IPS-15b (cell line): ENCODE data around the gene ITSN2.

Experiments
- H3K27me3 ChIP-seq: one replicate; pipeline ENCODE4 v1.6.1; 2013; ENCODE audit warnings: low read length; ENCODE audit not compliant: control insufficient read depth, insufficient read depth
- H3K36me3 ChIP-seq: one replicate; pipeline ENCODE4 v1.6.1; 2013; ENCODE audit warnings: low read length; ENCODE audit not compliant: control insufficient read depth, insufficient read depth
- H3K4me1 ChIP-seq: one replicate; pipeline ENCODE4 v1.6.1; 2013; ENCODE audit warnings: mild to moderate bottlenecking, low read length; ENCODE audit not compliant: control insufficient read depth, insufficient read depth
- H3K4me3 ChIP-seq: one replicate; pipeline ENCODE4 v1.5.1; 2013; ENCODE audit warnings: low read depth, low read length
- H3K9ac ChIP-seq: one replicate; pipeline ENCODE4 v1.6.1; 2013; ENCODE audit warnings: low read depth, mild to moderate bottlenecking, low read length
- H3K9me3 ChIP-seq: one replicate; pipeline ENCODE4 v1.6.1; 2013; ENCODE audit warnings: mild to moderate bottlenecking, low read length; ENCODE audit not compliant: control insufficient read depth, insufficient read depth

The ITSN2 gene

GRCh38 chr2:24158131-24158530 is 202.2 kb downstream of the ITSN2 start:
- no peaks in the 10 kb centered on the region for H3K4me1 ChIP-seq
- H3K36me3 ChIP-seq: no peaks in the 10 kb centered on the region
- H3K9ac ChIP-seq: no peak overlapping the region
- H3K9me3 ChIP-seq: no peaks in the 10 kb centered on the region
- H3K4me3 ChIP-seq: no peak overlapping the region
- no peaks in the 10 kb centered on the region for H3K27me3 ChIP-seq

GRCh38 chr2:24153478-24153877 is 206.9 kb downstream of the ITSN2 start:
- no peak overlapping the region for H3K4me3 ChIP-seq
- H3K9me3 ChIP-seq: no peaks in the 10 kb centered on the region
- H3K9ac ChIP-seq: no peak overlapping the region
- no peaks in the 10 kb centered on the region for H3K36me3 ChIP-seq
- no peaks in the 10 kb centered on the region for H3K4me1 ChIP-seq
- H3K27me3 ChIP-seq: no peaks in the 10 kb centered on the region
